Lung (tissue), 12 donors: ENCODE data around the gene KRTAP5-5. TPM values are rescaled to one million over a fixed set of nuclear protein-coding genes. Genes with fewer than 3 reads are reported as not detected.

ENCODE experiments used
- ATAC-seq: fragments of 200-7000 bp; cut with Tn5 transposase; one replicate; pipeline ENCODE4 v1.9.1; 2020; ENCODE audit warnings: moderate number of reproducible peaks; ENCODE audit not compliant: insufficient read depth, low FRiP score
- DNase-seq, 3 donors: peaks; one replicate each; pipeline ENCODE4 v3.0.0-alpha.2; 2013 to 2017
- H3K27ac ChIP-seq, 2 donors: one replicate each; pipeline ENCODE4 v1.5.1; 2013; ENCODE audit warnings: mild to moderate bottlenecking in 2 of 2, moderate library complexity in 2 of 2, control low read depth in 1 of 2, inconsistent platforms in 1 of 2, low read depth in 1 of 2, low read length in 1 of 2
- H3K27me3 ChIP-seq, 3 donors: one replicate each; pipeline ENCODE4 v1.5.1; 2013; ENCODE audit warnings: low read length in 2 of 3; ENCODE audit not compliant: control insufficient read depth in 3 of 3, insufficient read depth in 3 of 3
- H3K36me3 ChIP-seq, 4 donors: one replicate each; pipeline ENCODE4 v1.5.1; 2013; ENCODE audit warnings: low read length in 4 of 4, mild to moderate bottlenecking in 1 of 4, moderate library complexity in 1 of 4; ENCODE audit not compliant: control insufficient read depth in 4 of 4, insufficient read depth in 4 of 4
- H3K4me1 ChIP-seq, 5 donors: one replicate each; pipeline ENCODE4 v1.5.1; 2013; ENCODE audit warnings: low read length in 5 of 5, mild to moderate bottlenecking in 2 of 5, moderate library complexity in 1 of 5; ENCODE audit not compliant: control insufficient read depth in 5 of 5, insufficient read depth in 5 of 5
- H3K4me3 ChIP-seq: one replicate; pipeline ENCODE4 v1.5.1; 2013; ENCODE audit warnings: mild to moderate bottlenecking, control low read depth, moderate library complexity
- H3K9ac ChIP-seq, 2 donors: one replicate each; pipeline ENCODE4 v1.5.1; 2013; ENCODE audit warnings: low read length in 2 of 2, control low read depth in 1 of 2; ENCODE audit not compliant: insufficient read depth in 1 of 2
- H3K9me3 ChIP-seq, 4 donors: one replicate each; pipeline ENCODE4 v1.5.1; 2013; ENCODE audit warnings: low read length in 3 of 4, mild to moderate bottlenecking in 1 of 4, moderate library complexity in 1 of 4; ENCODE audit not compliant: control insufficient read depth in 4 of 4, insufficient read depth in 3 of 4
- CTCF ChIP-seq: IDR thresholded peaks from 2 replicates; pipeline ENCODE4 v1.5.1; 2012; ENCODE audit warnings: mild to moderate bottlenecking; ENCODE audit errors: control extremely low read depth, extremely low read depth
- WGBS, 2 donors: extraction: QIAGEN DNeasy Blood & Tissue Kit; methylation state at CpG; one replicate each; pipeline ENCODE4 v1.1.7; 2013; 5-methylcytosine and 5-hydroxymethylcytosine counted together
- polyA plus RNA-seq, 2 donors: library from polyadenylated mRNA; stranded (reverse); fragments of 200-250 nt; gene quantifications; one replicate each; pipeline ENCODE4 v1.2.1, GENCODE V29; 2013
- total RNA-seq, 2 donors: library from RNA; depleted of rRNA in 1 of 2; stranded (reverse); fragments of >200 nt in 1 of 2; gene quantifications; one replicate each; pipeline ENCODE4 v1.2.1, GENCODE V29; 2014 to 2021
- donor health status: control.
- donor health status: control.
- donor health status: Bipolar disorder and iron deficiency.
- donor health status: healthy.
- donor health status: DM: yes; HTN: yes; CAD: no.

KRTAP5-5 gene
- total and polyA plus RNA-seq, 4 donors: not detected

DNA sequence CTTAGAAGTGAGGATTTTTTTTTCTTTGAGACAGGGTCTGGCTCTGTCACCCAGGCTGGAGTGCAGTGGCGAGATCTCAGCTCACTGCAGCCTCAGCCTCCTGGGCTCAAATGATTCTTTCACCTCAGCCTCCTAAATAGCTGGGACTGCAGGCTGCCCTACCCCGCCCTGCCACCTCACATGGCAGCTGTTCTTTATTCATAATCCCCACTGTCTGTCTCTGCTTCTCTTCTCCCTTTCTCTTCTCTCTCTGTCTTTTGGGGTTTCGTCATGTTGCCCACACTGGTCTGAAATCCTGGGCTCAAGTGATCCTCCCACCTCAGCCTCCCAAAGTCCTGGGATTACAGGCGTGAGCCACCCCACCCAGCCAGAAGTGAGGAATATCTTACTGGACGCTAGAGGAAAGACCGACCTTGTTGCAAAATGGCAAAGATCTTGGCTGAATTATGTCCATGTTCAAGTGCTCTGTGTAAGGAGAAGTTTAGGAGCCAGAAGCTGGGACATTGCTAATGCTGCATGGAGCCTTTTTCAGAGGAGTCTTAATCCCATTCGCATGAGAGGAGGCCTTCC lies 21.9 kb downstream of the KRTAP5-5 start:
- no peaks in the 10 kb centered on the region for H3K27me3 ChIP-seq
- ATAC-seq (no peak), DNase-seq (no peak)
- TF ChIP-seq CTCF: no peak
- no peak overlapping the region for H3K4me3 ChIP-seq
- H3K4me1 ChIP-seq: peaks cover 0 to 34% (median 8%) of the 10 kb centered on the region in 5 donors
- no peak overlapping the region for H3K9ac ChIP-seq
- no peaks in the 10 kb centered on the region for H3K36me3 ChIP-seq
- H3K9me3 ChIP-seq: no peaks in the 10 kb centered on the region
- no peak overlapping the region for H3K27ac ChIP-seq
- 86 to 87% methylated on average over 7 of the region's 7 CpGs for WGBS, 2 donors

DNA sequence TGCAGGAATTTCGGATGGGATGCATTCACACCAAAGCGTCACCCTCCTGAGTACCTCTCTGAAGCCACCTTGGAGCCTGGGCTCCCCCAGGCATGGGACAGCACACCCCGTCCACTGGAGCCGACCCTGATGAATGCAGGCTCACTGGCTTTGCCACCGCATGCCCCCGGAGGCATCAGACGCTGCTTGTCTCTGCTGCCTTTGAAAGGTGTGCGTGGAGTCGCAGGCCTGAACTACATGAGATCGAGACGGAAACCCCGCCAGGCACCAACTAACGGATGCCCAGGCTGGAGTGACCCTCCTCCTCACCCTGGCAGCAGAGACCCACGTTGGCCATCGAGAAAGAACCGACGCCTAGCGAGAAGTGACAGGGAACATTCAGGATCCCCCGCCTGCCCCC lies 22.5 kb downstream of the KRTAP5-5 start:
- Histone ChIP-seq H3K27me3 (no peaks in the 10 kb centered on the region), H3K9me3 (no peaks in the 10 kb centered on the region), H3K36me3 (no peaks in the 10 kb centered on the region), H3K27ac (no peak overlapping the region), H3K4me3 (no peak overlapping the region), H3K9ac (no peak overlapping the region), H3K4me1 (peaks cover 0 to 34% (median 8%) of the 10 kb centered on the region in 5 donors)
- DNase-seq (no peak), ATAC-seq (no peak)
- no peak for TF ChIP-seq CTCF
- 83 to 89% methylated on average over 19 of the region's 19 CpGs for WGBS, 2 donors

DNA sequence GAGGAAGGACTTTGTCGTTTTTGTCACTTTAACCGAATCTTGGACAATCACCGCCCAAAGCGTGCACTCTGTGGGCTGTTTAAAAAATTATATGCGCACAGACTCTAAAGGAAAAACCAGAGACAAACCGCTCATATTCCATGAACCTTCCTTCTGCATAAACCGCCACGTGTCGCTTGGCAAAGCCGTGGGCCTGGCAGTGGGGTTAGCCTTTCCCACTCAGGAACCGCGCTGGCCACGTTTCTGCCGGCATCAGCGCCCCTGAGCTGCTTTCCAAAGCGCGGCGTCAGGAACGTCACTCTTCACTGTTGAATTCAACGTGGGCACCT lies 22.8 kb downstream of the KRTAP5-5 start:
- ATAC-seq (no peak), DNase-seq (no peak)
- Histone ChIP-seq H3K27me3 (no peaks in the 10 kb centered on the region), H3K4me3 (no peak overlapping the region), H3K9ac (no peak overlapping the region), H3K36me3 (no peaks in the 10 kb centered on the region), H3K9me3 (no peaks in the 10 kb centered on the region), H3K4me1 (peaks cover 0 to 34% (median 8%) of the 10 kb centered on the region in 5 donors), H3K27ac (no peak overlapping the region)
- WGBS, 2 donors: 51 to 59% methylated on average over 20 of the region's 20 CpGs
- no peak for TF ChIP-seq CTCF
